Erythroblast (primary cell): ENCODE results near the gene COPE.

Experiments
- GATA1 ChIP-seq: IDR thresholded peaks from 2 replicates; pipeline ENCODE4 v1.6.1; 2011; ENCODE audit warnings: low read depth, mild to moderate bottlenecking, control low read depth, low read length, moderate library complexity
- POLR2A ChIP-seq: IDR thresholded peaks from 2 replicates; pipeline ENCODE4 v1.6.1; 2011; ENCODE audit warnings: mild to moderate bottlenecking, low read length

- TF ChIP-seq POLR2A (no peak), GATA1 (no peak)
Measured at GRCh38 chr19:18948075-18948975, 29.1 kb upstream of the COPE start.
